BJ (cell line): ENCODE measurements around the gene MRGPRX2. TPM values are rescaled to one million over a fixed set of nuclear protein-coding genes. Genes with fewer than 3 reads are reported as not detected.

Experiments used
- CTCF ChIA-PET: fragments of 350-600 bp; formaldehyde crosslinking; extraction: SDS; loops from one replicate; lab custom pipeline; 2021; ENCODE audit warnings: antibody characterized with exemption, inconsistent platforms; lab: Yijun Ruan, JAX
- POLR2A ChIA-PET: fragments of 300-600 bp; sonication (Branson Sonifier 250); formaldehyde crosslinking; extraction: SDS; loops from one replicate; lab custom pipeline; 2021; ENCODE audit warnings: antibody characterized with exemption; lab: Charles Lee
- DNase-seq: peaks from one replicate; pipeline ENCODE4 v3.0.0-alpha.2; 2011; ENCODE audit warnings: low read depth
- H3K27me3 ChIP-seq: 2 replicates; pipeline ENCODE4 v1.6.0; 2011; ENCODE audit warnings: low read length; ENCODE audit not compliant: control insufficient read depth, insufficient read depth
- H3K36me3 ChIP-seq: 2 replicates; pipeline ENCODE4 v1.5.1; 2011; ENCODE audit warnings: low read length; ENCODE audit not compliant: control insufficient read depth, insufficient read depth
- H3K4me3 ChIP-seq: 2 replicates; pipeline ENCODE4 v1.5.1; 2011; ENCODE audit warnings: low read depth, mild to moderate bottlenecking, control low read depth, low read length
- CTCF ChIP-seq: IDR thresholded peaks from 2 replicates; pipeline ENCODE4 v1.5.1; 2011; ENCODE audit warnings: low read depth, mild to moderate bottlenecking, control low read depth, inconsistent platforms, low read length, moderate library complexity; ENCODE audit not compliant: insufficient read depth
- polyA plus RNA-seq: library from polyadenylated mRNA; depleted of rRNA; stranded (reverse); fragments of >200 nt; gene quantifications from 2 replicates; pipeline ENCODE4 v1.2.3, GENCODE V29; 2011

The MRGPRX2 gene
- polyA plus RNA-seq, 1 experiment = not detected

GRCh38 chr11:19032990-19033389 is 27.5 kb downstream of the MRGPRX2 start:
- ChIA-PET CTCF (no interaction called here), POLR2A (no interaction called here)
- no peak overlapping the region for H3K4me3 ChIP-seq
- no peaks in the 10 kb centered on the region for H3K36me3 ChIP-seq
- no peaks in the 10 kb centered on the region for H3K27me3 ChIP-seq
- DNase-seq = no peak
- no peak for TF ChIP-seq CTCF

GRCh38 chr11:19027829-19028595 is 32.5 kb downstream of the MRGPRX2 start:
- POLR2A ChIA-PET = no interaction called here
- CTCF ChIA-PET = no interaction called here
- no peaks in the 10 kb centered on the region for H3K36me3 ChIP-seq
- H3K27me3 ChIP-seq = no peaks in the 10 kb centered on the region
- DNase-seq = peak; percentile 4
- no peak for TF ChIP-seq CTCF
- no peak overlapping the region for H3K4me3 ChIP-seq

- no peak for TF ChIP-seq CTCF
- Histone ChIP-seq H3K4me3 (no peak overlapping the region), H3K36me3 (no peaks in the 10 kb centered on the region), H3K27me3 (no peaks in the 10 kb centered on the region)
- ChIA-PET CTCF (no interaction called here), POLR2A (no interaction called here)
- no peak for DNase-seq
Measured at GRCh38 chr11:19026862-19027261, 33.7 kb downstream of the MRGPRX2 start.

GRCh38 chr11:19025481-19026406 is 34.8 kb downstream of the MRGPRX2 start:
- DNase-seq = no peak
- no peak for TF ChIP-seq CTCF
- CTCF ChIA-PET = no interaction called here
- no peaks in the 10 kb centered on the region; the same call in 1 of the 2 replicates for H3K27me3 ChIP-seq
- H3K36me3 ChIP-seq = no peaks in the 10 kb centered on the region
- H3K4me3 ChIP-seq = no peak overlapping the region
- POLR2A ChIA-PET = no interaction called here

DNA sequence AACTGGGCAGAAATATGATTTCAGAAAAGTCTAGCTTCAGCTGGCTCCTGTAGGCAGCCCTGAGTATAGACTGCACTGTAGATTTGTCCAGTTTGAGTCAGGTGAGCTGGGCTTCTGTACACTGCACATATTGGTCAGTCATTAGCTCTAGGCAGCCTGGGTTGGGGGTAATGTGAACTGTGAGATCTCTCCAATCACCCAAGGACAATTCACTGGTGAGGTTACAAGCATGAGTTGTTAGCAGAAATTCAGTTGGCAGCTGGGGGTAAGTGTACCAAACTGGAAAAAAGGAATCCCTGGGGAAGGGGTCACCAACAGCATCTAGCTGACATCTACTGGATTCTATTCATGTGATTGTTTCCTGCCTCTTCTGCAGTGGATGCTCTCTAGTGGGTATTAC is 39.7 kb downstream of the MRGPRX2 start:
- DNase-seq = no peak
- no peak for TF ChIP-seq CTCF
- ChIA-PET CTCF (no interaction called here), POLR2A (no interaction called here)
- H3K36me3 ChIP-seq = no peaks in the 10 kb centered on the region
- H3K4me3 ChIP-seq = no peak overlapping the region
- no peaks in the 10 kb centered on the region; the same call in 1 of the 2 replicates for H3K27me3 ChIP-seq
